CD4-positive, alpha-beta T cell treated with Interleukin-4 for 4 hours (primary cell): ENCODE results near the gene TCAF2.
"Not testable (repeated sequence)": the region's sequence is repeated elsewhere in the genome, so short reads cannot be mapped to it uniquely, and the experiment has no call there.

Experiments used
- DNase-seq: peaks from one replicate; pipeline ENCODE4 v3.0.0-alpha.2; 2020

Gene TCAF2

GRCh38 chr7:143620646-143621045 lies at the start of gene TCAF2:
TSS of gene TCAF2 (plus strand) at chr7:143620974.
- DNase-seq = peak; percentile 56

- not testable (repeated sequence) for DNase-seq
These were observed 49.3 kb upstream of the TCAF2 start, which contains the start of gene CTAGE15 for GRCh38 chr7:143571501-143571900. TSS of gene CTAGE15 (plus strand) at chr7:143571801. CDS start at chr7:143571818, 17 bp downstream.

- not testable (repeated sequence) for DNase-seq
These were observed 32.6 kb upstream of the TCAF2 start for GRCh38 chr7:143588183-143588582.

GRCh38 chr7:143589897-143590296 lies 30.9 kb upstream of the TCAF2 start:
- not testable (repeated sequence) for DNase-seq

GRCh38 chr7:143598086-143598485 lies 22.7 kb upstream of the TCAF2 start:
- DNase-seq = not testable (repeated sequence)

- not testable (repeated sequence) for DNase-seq
These were observed 17.2 kb upstream of the TCAF2 start for GRCh38 chr7:143603549-143603948.

GRCh38 chr7:143606088-143606487 lies 14.7 kb upstream of the TCAF2 start:
- DNase-seq = not testable (repeated sequence)

GRCh38 chr7:143615545-143615944 lies 5.2 kb upstream of the TCAF2 start:
- not testable (repeated sequence) for DNase-seq

GRCh38 chr7:143617204-143617603 lies 3.6 kb upstream of the TCAF2 start:
- DNase-seq = not testable (repeated sequence)

GRCh38 chr7:143620058-143620457 lies 716 bp upstream of the TCAF2 start:
- not testable (repeated sequence) for DNase-seq

GRCh38 chr7:143621175-143621574 lies 401 bp downstream of the TCAF2 start:
- DNase-seq = not testable (repeated sequence)

GRCh38 chr7:143622130-143622529 lies 1.4 kb downstream of the TCAF2 start:
- not testable (repeated sequence) for DNase-seq

- not testable (repeated sequence) for DNase-seq
These were observed 9.9 kb downstream of the TCAF2 start for GRCh38 chr7:143630653-143631052.

GRCh38 chr7:143632506-143632905 lies 11.7 kb downstream of the TCAF2 start:
- not testable (repeated sequence) for DNase-seq

- DNase-seq = not testable (repeated sequence)
These were observed 12.3 kb downstream of the TCAF2 start for GRCh38 chr7:143633013-143633618.

- DNase-seq = not testable (repeated sequence)
These were observed 14.8 kb downstream of the TCAF2 start for GRCh38 chr7:143635364-143636240.

- DNase-seq = not testable (repeated sequence)
These were observed 18.6 kb downstream of the TCAF2 start for GRCh38 chr7:143639372-143639771.

- not testable (repeated sequence) for DNase-seq
These were observed 19.9 kb downstream of the TCAF2 start for GRCh38 chr7:143640528-143641189.

GRCh38 chr7:143646598-143646997 lies 25.8 kb downstream of the TCAF2 start:
- not testable (repeated sequence) for DNase-seq

GRCh38 chr7:143649902-143650301 lies 29.1 kb downstream of the TCAF2 start:
- DNase-seq = not testable (repeated sequence)

GRCh38 chr7:143650447-143650846 lies 29.7 kb downstream of the TCAF2 start:
- DNase-seq = not testable (repeated sequence)
